GM12873 (cell line): ENCODE results near the gene DGKI.

Source experiments
- CTCF ChIP-seq: IDR thresholded peaks from 2 replicates; pipeline ENCODE4 v1.5.1; 2012; ENCODE audit warnings: low read depth, mild to moderate bottlenecking, moderate library complexity, low read length, control low read depth; ENCODE audit not compliant: insufficient read depth; ENCODE audit errors: missing control alignments

DGKI gene

GRCh38 chr7:137395420-137395819, 451.4 kb downstream of the DGKI start:
- no peak for TF ChIP-seq CTCF

DNA sequence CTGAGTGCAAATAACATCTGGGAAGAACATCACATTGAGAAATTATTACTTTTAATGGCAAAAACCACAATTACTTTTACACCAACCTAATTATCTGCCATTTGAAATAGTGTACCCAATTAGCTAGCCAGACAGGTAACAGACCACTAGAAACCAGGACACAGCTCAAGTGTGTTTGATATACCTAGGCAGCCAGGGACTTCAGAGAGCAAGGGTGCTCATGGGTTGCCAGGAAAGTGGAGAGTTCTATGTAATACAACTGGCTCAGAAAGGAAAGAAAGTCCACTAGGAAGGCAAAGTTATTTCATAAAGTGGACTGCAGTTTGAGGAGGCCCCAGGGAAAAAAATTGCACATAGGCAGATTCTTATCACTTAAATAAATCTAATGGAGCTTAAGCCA, 453.2 kb downstream of the DGKI start:
- no peak for TF ChIP-seq CTCF

DNA sequence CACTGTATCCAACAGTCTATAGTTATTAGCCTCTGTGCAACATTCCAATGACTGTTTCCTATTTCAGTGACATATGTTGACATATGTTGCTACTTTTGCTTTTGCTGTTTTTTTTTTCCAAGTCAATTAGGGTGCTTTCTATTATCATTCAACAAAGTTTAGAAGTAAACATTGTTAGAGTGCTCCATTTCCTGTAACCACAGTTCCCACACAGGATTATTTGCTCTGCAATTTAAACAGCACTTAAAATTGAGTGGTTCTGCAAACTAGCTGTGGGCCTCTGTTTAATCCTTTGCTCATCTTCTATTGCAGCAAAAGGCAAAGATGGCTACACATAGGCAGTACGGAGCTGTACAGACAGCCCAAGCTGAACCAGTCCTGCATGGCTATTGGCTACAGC, 456.7 kb downstream of the DGKI start:
- TF ChIP-seq CTCF, result no peak

- TF ChIP-seq CTCF, result no peak
Observed at GRCh38 chr7:137388916-137389315, 457.9 kb downstream of the DGKI start.

DNA sequence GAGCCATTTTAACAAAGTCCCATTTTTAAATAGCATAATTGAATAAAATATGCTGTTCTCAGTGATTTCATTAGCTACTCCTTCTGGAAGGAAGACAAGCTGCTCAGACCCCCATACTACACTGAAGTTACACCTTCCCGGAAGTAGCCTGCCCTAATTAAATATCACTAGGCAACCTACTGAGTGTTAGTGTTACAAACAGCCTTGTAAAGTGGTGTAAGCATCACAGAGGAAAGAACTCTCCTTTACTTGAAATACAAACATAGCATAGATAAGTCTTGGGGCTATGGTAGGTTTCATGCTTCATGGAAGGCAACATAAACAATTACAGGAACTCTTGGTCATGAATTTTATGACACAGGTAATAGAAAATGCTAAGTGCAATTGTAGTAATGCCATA, 459.8 kb downstream of the DGKI start:
- no peak for TF ChIP-seq CTCF

GRCh38 chr7:137381045-137381444, 465.7 kb downstream of the DGKI start:
- no peak for TF ChIP-seq CTCF

- TF ChIP-seq CTCF, result no peak
Observed at GRCh38 chr7:137373507-137373906, 473.3 kb downstream of the DGKI start.
